ENCODE measurements around the gene VCL.

VCL gene

DNA sequence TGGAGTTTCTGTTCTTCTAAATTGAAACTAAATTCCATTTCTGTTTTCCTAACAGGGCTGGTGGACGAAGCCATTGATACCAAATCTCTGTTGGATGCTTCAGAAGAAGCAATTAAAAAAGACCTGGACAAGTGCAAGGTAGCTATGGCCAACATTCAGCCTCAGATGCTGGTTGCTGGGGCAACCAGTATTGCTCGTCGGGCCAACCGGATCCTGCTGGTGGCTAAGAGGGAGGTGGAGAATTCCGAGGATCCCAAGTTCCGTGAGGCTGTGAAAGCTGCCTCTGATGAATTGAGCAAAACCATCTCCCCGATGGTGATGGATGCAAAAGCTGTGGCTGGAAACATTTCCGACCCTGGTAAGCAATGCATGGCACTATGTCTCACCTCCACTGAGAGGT, 107.1 kb downstream of the VCL start:
- in situ Hi-C loops (cut with HindIII; ENCODE audit: low pct_ligation_motif_present, low sequenced_read_pairs): no loop called here
- Histone ChIP-seq H3K4me3 (ENCODE audit: low read depth, low read length) (no peak overlapping the region), H3K36me3 (replicated peaks) (peaks cover 92% of the 10 kb centered on the region), H3K27ac (no peak overlapping the region), H3K27me3 (replicated peaks) (no peaks in the 10 kb centered on the region)
- TF ChIP-seq, protein P1, sequence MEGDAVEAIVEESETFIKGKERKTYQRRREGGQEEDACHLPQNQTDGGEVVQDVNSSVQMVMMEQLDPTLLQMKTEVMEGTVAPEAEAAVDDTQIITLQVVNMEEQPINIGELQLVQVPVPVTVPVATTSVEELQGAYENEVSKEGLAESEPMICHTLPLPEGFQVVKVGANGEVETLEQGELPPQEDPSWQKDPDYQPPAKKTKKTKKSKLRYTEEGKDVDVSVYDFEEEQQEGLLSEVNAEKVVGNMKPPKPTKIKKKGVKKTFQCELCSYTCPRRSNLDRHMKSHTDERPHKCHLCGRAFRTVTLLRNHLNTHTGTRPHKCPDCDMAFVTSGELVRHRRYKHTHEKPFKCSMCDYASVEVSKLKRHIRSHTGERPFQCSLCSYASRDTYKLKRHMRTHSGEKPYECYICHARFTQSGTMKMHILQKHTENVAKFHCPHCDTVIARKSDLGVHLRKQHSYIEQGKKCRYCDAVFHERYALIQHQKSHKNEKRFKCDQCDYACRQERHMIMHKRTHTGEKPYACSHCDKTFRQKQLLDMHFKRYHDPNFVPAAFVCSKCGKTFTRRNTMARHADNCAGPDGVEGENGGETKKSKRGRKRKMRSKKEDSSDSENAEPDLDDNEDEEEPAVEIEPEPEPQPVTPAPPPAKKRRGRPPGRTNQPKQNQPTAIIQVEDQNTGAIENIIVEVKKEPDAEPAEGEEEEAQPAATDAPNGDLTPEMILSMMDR (IDR thresholded peaks at IDR 0.05; ENCODE audit: low read depth, low read length, missing control alignments): no peak
- DNase-seq: no peak

DNA sequence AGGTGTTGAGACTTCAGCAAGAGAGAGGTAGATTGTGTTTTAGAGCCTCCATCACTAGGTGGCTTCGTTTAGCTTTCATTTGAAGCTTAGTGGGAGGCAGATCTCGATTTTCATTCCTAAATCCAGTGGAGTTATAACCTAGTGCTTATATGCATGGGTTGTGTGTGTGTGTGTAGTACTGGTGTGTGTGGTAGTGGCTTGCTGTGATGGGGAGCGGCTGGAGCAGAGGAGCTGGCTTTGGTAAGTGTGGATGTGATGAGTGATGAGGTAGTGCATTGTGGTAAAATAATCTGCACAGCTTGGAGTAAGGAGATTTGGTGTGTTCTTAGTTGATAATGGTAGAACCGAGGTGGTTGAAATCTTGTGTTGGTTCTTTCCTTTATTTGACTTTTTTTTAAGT, 109.5 kb downstream of the VCL start:
- in situ Hi-C loops (cut with HindIII; ENCODE audit: low pct_ligation_motif_present, low sequenced_read_pairs): no loop called here
- Histone ChIP-seq H3K36me3 (replicated peaks) (peaks cover 96% of the 10 kb centered on the region), H3K27ac (no peak overlapping the region), H3K27me3 (replicated peaks) (no peaks in the 10 kb centered on the region), H3K4me3 (ENCODE audit: low read depth, low read length) (no peak overlapping the region)
- TF ChIP-seq, protein P1 (IDR thresholded peaks at IDR 0.05; ENCODE audit: low read depth, low read length, missing control alignments): no peak
- no peak for DNase-seq

DNA sequence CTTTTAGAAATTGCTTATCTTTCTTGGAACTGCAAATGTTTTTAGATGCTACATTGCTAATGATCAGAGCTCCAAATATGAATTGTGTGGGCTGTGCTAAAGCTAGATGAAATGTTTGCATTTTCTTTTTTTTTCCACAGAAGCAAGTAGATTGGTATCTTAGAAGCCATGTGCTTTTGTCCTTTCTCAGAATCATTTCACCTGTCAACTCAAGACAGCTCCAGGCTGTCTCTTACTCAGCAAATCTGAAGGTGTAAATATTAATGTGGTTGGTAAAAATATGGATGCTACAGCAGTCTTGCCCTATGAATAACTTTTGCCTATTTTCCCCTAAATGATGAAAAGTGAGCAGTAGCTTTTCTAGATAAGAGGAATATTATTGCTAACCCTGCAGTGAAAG, 111.5 kb downstream of the VCL start:
- in situ Hi-C loops (cut with HindIII; ENCODE audit: low pct_ligation_motif_present, low sequenced_read_pairs): no loop called here
- Histone ChIP-seq H3K36me3 (replicated peaks) (peaks cover 97% of the 10 kb centered on the region), H3K27ac (no peak overlapping the region), H3K4me3 (ENCODE audit: low read depth, low read length) (no peak overlapping the region), H3K27me3 (replicated peaks) (no peaks in the 10 kb centered on the region)
- DNase-seq: no peak
- TF ChIP-seq, protein P1 (IDR thresholded peaks at IDR 0.05; ENCODE audit: low read depth, low read length, missing control alignments): no peak

DNA sequence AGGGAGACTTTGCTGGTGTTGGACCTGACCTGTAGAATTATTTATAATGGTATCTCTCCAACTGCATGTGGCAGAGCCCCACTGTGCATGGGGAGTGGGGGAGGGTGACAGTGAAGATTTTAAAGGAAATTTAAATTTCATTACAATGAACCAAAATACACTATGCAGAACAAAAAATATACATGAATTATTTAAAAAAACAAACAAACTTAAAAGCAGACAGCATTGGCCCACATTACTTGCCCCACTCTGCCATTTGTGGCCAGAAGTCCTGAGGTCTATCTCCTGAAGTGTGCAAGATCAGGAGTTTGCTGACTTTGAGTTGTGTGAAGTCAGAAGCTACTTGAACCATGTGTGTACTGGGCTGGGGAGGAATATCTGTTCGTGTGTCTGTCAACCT, 112.2 kb downstream of the VCL start:
- in situ Hi-C loops (cut with HindIII; ENCODE audit: low pct_ligation_motif_present, low sequenced_read_pairs): no loop called here
- Histone ChIP-seq H3K27me3 (replicated peaks) (no peaks in the 10 kb centered on the region), H3K27ac (no peak overlapping the region), H3K36me3 (replicated peaks) (peaks cover 97% of the 10 kb centered on the region), H3K4me3 (ENCODE audit: low read depth, low read length) (no peak overlapping the region)
- TF ChIP-seq, protein P1 (IDR thresholded peaks at IDR 0.05; ENCODE audit: low read depth, low read length, missing control alignments): no peak
- DNase-seq: no peak

DNA sequence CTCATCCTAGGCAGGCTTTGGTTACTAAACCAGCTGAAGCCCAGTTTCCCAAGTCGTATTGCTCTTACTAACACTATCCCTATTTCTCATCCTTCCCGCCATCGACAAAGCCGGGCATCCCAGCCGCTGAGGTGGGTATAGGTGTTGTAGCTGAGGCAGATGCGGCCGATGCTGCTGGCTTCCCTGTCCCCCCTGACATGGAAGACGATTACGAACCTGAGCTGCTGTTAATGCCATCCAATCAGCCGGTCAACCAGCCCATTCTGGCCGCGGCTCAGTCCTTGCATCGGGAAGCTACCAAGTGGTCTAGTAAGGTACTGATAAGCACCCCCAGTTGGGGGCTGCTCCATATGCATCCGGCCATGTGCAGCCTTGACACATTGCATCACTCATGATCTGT, 113.9 kb downstream of the VCL start:
- Histone ChIP-seq H3K4me3 (ENCODE audit: low read depth, low read length) (no peak overlapping the region), H3K36me3 (replicated peaks) (peaks cover 93% of the 10 kb centered on the region), H3K27ac (no peak overlapping the region), H3K27me3 (replicated peaks) (no peaks in the 10 kb centered on the region)
- TF ChIP-seq, protein P1 (IDR thresholded peaks at IDR 0.05; ENCODE audit: low read depth, low read length, missing control alignments): no peak
- in situ Hi-C loops (cut with HindIII; ENCODE audit: low pct_ligation_motif_present, low sequenced_read_pairs): no loop called here
- no peak for DNase-seq

DNA sequence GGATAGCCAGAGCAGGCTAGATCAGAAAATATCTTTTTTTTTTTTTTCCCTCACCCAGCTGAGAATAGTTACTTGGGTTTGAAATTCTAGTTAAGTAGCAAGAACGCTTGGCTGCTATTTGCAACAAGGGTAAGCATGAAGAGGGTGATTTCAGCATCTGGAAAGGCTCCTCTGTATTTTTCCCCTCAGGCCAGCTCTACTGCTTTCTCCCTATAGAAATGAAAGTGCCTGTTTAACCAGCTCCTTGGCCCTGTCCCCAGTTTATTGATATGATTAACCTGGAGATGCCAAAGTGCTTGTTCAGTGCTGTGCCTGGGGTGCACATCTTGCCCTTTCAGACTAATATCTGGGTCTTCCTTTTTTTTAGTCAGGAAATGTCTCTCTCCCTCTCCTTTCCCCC, 115.6 kb downstream of the VCL start:
- no peak overlapping the region for H3K27ac ChIP-seq

More for the DNA sequence above, 115.6 kb downstream of the VCL start:
- Histone ChIP-seq H3K36me3 (replicated peaks) (peaks cover 96% of the 10 kb centered on the region), H3K27me3 (replicated peaks) (no peaks in the 10 kb centered on the region), H3K4me3 (ENCODE audit: low read depth, low read length) (no peak overlapping the region)
- in situ Hi-C loops (cut with HindIII; ENCODE audit: low pct_ligation_motif_present, low sequenced_read_pairs): no loop called here
- TF ChIP-seq, protein P1 (IDR thresholded peaks at IDR 0.05; ENCODE audit: low read depth, low read length, missing control alignments): no peak
- no peak for DNase-seq
